ENCODE results near the gene FOXP1. TPM values are rescaled to one million over a fixed set of nuclear protein-coding genes. Genes with fewer than 3 reads are reported as not detected.

Gene FOXP1
- polyA plus RNA-seq, 1 donor (not counting 4 experiments of a cell fraction or from before 2014, with no cell fraction given) = 14.6 TPM

DNA sequence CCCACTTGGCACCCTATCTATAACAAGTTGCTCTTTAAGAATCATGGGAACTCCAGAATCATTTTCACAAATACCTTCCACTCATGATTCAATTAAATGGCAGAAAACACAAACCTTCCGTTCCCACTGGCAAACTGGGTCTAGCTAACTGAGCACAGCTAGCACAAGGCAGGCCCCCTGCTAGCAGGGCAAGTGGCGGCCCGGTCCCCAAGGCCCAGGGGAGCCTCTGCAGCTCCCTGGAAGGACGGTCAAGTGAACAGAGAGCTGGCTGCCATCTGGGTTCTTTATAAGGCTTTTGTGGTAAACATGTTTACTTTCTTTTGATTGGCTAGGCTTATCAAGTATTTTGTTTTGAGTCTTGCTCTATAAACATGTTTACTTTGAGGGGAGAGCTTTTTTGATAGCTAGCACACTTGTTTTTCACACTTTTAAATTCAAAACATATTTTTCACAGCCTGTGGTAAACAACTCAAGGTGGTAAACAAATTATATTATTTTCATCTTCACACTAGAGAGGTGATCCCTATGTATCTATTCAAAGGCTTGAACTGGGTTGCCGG, 81.4 kb downstream of the FOXP1 start:
- no peaks in the 10 kb centered on the region for H3K79me2 ChIP-seq (ENCODE audit: control insufficient read depth, insufficient read depth, low read length)

DNA sequence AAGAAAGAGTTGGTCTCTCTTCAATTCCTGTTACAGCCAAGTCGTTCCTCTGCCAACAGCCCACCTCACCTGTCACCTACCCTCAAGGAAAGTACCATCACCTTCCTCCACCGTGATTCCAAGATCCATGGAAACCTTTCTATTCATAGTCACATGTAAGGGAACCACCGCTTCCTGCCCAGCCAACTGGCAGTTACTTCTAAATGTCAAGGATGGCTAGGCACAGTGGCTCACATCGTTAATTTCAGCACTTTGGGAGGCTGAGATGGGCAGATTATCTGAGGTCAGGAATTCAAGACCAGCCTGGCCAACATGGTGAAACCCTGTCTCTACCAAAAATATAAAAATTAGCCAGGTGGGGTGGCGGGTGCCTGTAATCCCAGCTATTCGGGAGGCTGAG, 82.8 kb downstream of the FOXP1 start:
- TF ChIP-seq, protein P1, sequence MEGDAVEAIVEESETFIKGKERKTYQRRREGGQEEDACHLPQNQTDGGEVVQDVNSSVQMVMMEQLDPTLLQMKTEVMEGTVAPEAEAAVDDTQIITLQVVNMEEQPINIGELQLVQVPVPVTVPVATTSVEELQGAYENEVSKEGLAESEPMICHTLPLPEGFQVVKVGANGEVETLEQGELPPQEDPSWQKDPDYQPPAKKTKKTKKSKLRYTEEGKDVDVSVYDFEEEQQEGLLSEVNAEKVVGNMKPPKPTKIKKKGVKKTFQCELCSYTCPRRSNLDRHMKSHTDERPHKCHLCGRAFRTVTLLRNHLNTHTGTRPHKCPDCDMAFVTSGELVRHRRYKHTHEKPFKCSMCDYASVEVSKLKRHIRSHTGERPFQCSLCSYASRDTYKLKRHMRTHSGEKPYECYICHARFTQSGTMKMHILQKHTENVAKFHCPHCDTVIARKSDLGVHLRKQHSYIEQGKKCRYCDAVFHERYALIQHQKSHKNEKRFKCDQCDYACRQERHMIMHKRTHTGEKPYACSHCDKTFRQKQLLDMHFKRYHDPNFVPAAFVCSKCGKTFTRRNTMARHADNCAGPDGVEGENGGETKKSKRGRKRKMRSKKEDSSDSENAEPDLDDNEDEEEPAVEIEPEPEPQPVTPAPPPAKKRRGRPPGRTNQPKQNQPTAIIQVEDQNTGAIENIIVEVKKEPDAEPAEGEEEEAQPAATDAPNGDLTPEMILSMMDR (optimal IDR thresholded peaks at IDR 0.05 in 1 of 3, IDR thresholded peaks at IDR 0.05 in 1 of 3, conservative IDR thresholded peaks at IDR 0.05 in 1 of 3; ENCODE audit: extremely low read depth in 1 of 3, insufficient read depth in 2 of 3, low read length in 3 of 3) = no peak
- TF ChIP-seq EZH2 (IDR thresholded peaks at IDR 0.05; ENCODE audit: low read length) = no peak
- Histone ChIP-seq H3K4me3 (ENCODE audit: control insufficient read depth in 2 of 3, extremely low read depth in 1 of 3, insufficient read depth in 2 of 3, low read depth in 1 of 3, low read length in 3 of 3) (no peak overlapping the region), H4K20me1 (ENCODE audit: control insufficient read depth, extremely low read depth, insufficient read depth, low read length) (no peaks in the 10 kb centered on the region), H2AFZ (ENCODE audit: control insufficient read depth, low read length) (no peak overlapping the region), H3K9me1 (ENCODE audit: control insufficient read depth, extremely low read depth, insufficient read depth, low read length) (no peaks in the 10 kb centered on the region), H3K27ac (ENCODE audit: control insufficient read depth, insufficient read depth, low read length) (no peak overlapping the region), H3K9ac (ENCODE audit: control insufficient read depth, extremely low read depth, insufficient read depth, low read length) (no peak overlapping the region), H3K9me3 (ENCODE audit: control insufficient read depth, low read depth, low read length) (no peaks in the 10 kb centered on the region), H3K4me1 (ENCODE audit: control insufficient read depth, extremely low read depth, insufficient read depth, low read length) (peaks cover 36% of the 10 kb centered on the region), H3K27me3 (ENCODE audit: control insufficient read depth, extremely low read depth, insufficient read depth, low read length) (no peaks in the 10 kb centered on the region), H3K36me3 (ENCODE audit: control insufficient read depth in 2 of 2, extremely low read depth in 1 of 2, insufficient read depth in 2 of 2, low read length in 2 of 2) (no peaks in the 10 kb centered on the region), H3K4me2 (ENCODE audit: control insufficient read depth, extremely low read depth, insufficient read depth, low read depth, low read length) (no peak overlapping the region), H3K79me2 (ENCODE audit: control insufficient read depth, insufficient read depth, low read length) (no peaks in the 10 kb centered on the region)
- dilution Hi-C loops (cut with MboI; ENCODE audit: extremely low pct_ligation_motif_present, low sequenced_read_pairs) = no loop called here
- DNase-seq (ENCODE audit: low read depth, low spot score) (no peak), FAIRE-seq (no peak)

More for the DNA sequence above, 81.4 kb downstream of the FOXP1 start:
- Histone ChIP-seq H4K20me1 (ENCODE audit: control insufficient read depth, extremely low read depth, insufficient read depth, low read length) (no peaks in the 10 kb centered on the region), H3K27me3 (ENCODE audit: control insufficient read depth, extremely low read depth, insufficient read depth, low read length) (no peaks in the 10 kb centered on the region), H3K9me3 (ENCODE audit: control insufficient read depth, low read depth, low read length) (no peaks in the 10 kb centered on the region), H2AFZ (ENCODE audit: control insufficient read depth, low read length) (no peak overlapping the region), H3K27ac (ENCODE audit: control insufficient read depth, insufficient read depth, low read length) (no peak overlapping the region), H3K4me2 (ENCODE audit: control insufficient read depth, extremely low read depth, insufficient read depth, low read depth, low read length) (no peak overlapping the region), H3K9me1 (ENCODE audit: control insufficient read depth, extremely low read depth, insufficient read depth, low read length) (no peaks in the 10 kb centered on the region), H3K4me3 (ENCODE audit: control insufficient read depth in 2 of 3, extremely low read depth in 1 of 3, insufficient read depth in 2 of 3, low read depth in 1 of 3, low read length in 3 of 3) (no peak overlapping the region), H3K9ac (ENCODE audit: control insufficient read depth, extremely low read depth, insufficient read depth, low read length) (no peak overlapping the region), H3K36me3 (ENCODE audit: control insufficient read depth in 2 of 2, extremely low read depth in 1 of 2, insufficient read depth in 2 of 2, low read length in 2 of 2) (no peaks in the 10 kb centered on the region), H3K4me1 (ENCODE audit: control insufficient read depth, extremely low read depth, insufficient read depth, low read length) (peaks cover 22% of the 10 kb centered on the region)
- TF ChIP-seq, protein P1 (optimal IDR thresholded peaks at IDR 0.05 in 1 of 3, IDR thresholded peaks at IDR 0.05 in 1 of 3, conservative IDR thresholded peaks at IDR 0.05 in 1 of 3; ENCODE audit: extremely low read depth in 1 of 3, insufficient read depth in 2 of 3, low read length in 3 of 3) = no peak
- TF ChIP-seq EZH2 (IDR thresholded peaks at IDR 0.05; ENCODE audit: low read length) = no peak
- dilution Hi-C loops (cut with MboI; ENCODE audit: extremely low pct_ligation_motif_present, low sequenced_read_pairs) = no loop called here
- DNase-seq (ENCODE audit: low read depth, low spot score) (no peak), FAIRE-seq (no peak)

Measured in keratinocyte (primary cell).